ENCODE results near the gene SAMD4A.

DNA sequence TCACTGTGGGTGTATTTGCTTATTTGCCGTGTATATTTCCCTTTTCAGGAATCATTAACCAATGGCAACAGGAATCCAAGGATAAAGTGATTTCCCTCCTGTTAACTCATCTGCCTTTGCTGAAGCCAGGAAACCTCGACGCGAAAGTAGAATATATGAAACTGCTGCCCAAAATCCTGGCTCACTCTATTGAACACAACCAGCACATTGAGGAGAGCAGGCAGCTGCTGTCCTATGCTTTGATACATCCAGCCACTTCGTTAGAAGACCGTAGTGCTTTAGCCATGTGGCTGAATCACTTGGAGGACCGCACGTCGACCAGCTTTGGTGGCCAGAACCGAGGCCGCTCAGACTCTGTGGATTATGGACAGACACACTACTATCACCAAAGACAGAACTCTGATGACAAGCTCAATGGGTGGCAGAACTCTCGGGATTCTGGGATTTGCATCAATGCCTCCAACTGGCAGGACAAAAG, 135.1 kb downstream of the SAMD4A start:
- TF ChIP-seq EZH2 (IDR thresholded peaks at IDR 0.05) (no peak), POLR2AphosphoS5 (IDR thresholded peaks at IDR 0.05; ENCODE audit: borderline replicate concordance, low read depth, low read length) (no peak), FOXP2 (optimal IDR thresholded peaks at IDR 0.05; ENCODE audit: control extremely low read depth, extremely low read length, insufficient read depth) (no peak)
